ENCODE data around the gene ABCC10.

GRCh38 chr6:43383021-43383667, 44.2 kb upstream of the ABCC10 start:
- TF ChIP-seq POLR2A (IDR thresholded peaks at IDR 0.05), result no peak
- TF ChIP-seq CTCF (IDR thresholded peaks at IDR 0.05), result no peak

Measured in heart left ventricle (tissue), 13 donors.